GM21528 (cell line): ENCODE data around the gene UMODL1.
"Not testable (repeated sequence)": the region's sequence is repeated elsewhere in the genome, so short reads cannot be mapped to it uniquely, and the experiment has no call there.

Experiments used
- ATAC-seq: cut with Tn5 transposase; IDR thresholded peaks from one replicate; pipeline ENCODE4 v1.9.1; 2021; ENCODE audit warnings: mild to moderate bottlenecking, moderate library complexity; ENCODE audit not compliant: unreplicated experiment, low FRiP score

Gene UMODL1

GRCh38 chr21:42111811-42112210 lies 40.7 kb downstream of the UMODL1 start:
- ATAC-seq: no peak

GRCh38 chr21:42112238-42112637 lies 41.1 kb downstream of the UMODL1 start:
- ATAC-seq: no peak

- no peak for ATAC-seq
These were observed 41.7 kb downstream of the UMODL1 start for GRCh38 chr21:42112857-42113256.

GRCh38 chr21:42113926-42114409 lies 42.9 kb downstream of the UMODL1 start:
- no peak for ATAC-seq

- ATAC-seq: no peak
These were observed 43.5 kb downstream of the UMODL1 start for GRCh38 chr21:42114646-42115045.

GRCh38 chr21:42115136-42115683 lies 44.1 kb downstream of the UMODL1 start:
- no peak for ATAC-seq

GRCh38 chr21:42116551-42116950 lies 45.4 kb downstream of the UMODL1 start:
- not testable (repeated sequence) for ATAC-seq

GRCh38 chr21:42117229-42117966 lies 46.3 kb downstream of the UMODL1 start:
- no peak for ATAC-seq

GRCh38 chr21:42117967-42118780 lies 47.1 kb downstream of the UMODL1 start:
- no peak for ATAC-seq

- no peak for ATAC-seq
These were observed 47.8 kb downstream of the UMODL1 start for GRCh38 chr21:42118901-42119300.

- peak; percentile 53 for ATAC-seq
These were observed 49.2 kb downstream of the UMODL1 start for GRCh38 chr21:42120101-42120902.

- no peak for ATAC-seq
These were observed 49.9 kb downstream of the UMODL1 start for GRCh38 chr21:42120903-42121535.

GRCh38 chr21:42121794-42122193 lies 50.7 kb downstream of the UMODL1 start:
- ATAC-seq: no peak

- ATAC-seq: no peak
These were observed 51.3 kb downstream of the UMODL1 start for GRCh38 chr21:42122398-42122797.

GRCh38 chr21:42122808-42123207 lies 51.7 kb downstream of the UMODL1 start:
- ATAC-seq: no peak

- ATAC-seq: no peak
These were observed 52.2 kb downstream of the UMODL1 start for GRCh38 chr21:42123219-42123908.

GRCh38 chr21:42124081-42124480 lies 53.0 kb downstream of the UMODL1 start:
- ATAC-seq: no peak

GRCh38 chr21:42124826-42125570 lies 53.9 kb downstream of the UMODL1 start:
- ATAC-seq: no peak
